ENCODE data around the gene QDPR. TPM values are rescaled to one million over a fixed set of nuclear protein-coding genes. Genes with fewer than 3 reads are reported as not detected.

The QDPR gene
- total RNA-seq, 1 experiment from 2014 or later: 15.2 TPM

DNA sequence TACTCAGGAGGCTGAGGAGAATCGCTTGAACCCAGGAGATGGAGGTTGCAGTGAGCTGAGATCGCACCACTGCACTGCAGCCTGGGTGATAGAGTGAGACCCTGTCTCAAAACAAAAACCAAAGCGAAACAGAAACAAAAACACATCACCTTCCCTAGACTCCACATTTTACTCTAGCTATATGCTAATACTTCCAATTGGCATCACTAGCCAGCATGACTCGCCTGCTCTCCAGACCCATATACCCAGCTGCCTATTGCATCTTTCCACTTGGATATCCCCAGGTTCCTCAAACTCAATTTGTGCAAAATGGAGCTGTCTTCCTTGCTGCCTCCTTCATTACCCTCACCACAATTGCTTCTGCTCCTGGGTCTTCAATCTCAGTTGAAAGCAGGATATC is 42.7 kb upstream of the QDPR start:
- in situ Hi-C loops (cut with HindIII; ENCODE audit: low pct_unique_long_range_greater_than_20kb, low sequenced_read_pairs) (no loop called here), intact Hi-C loops (cut with micrococcal nuclease; ENCODE audit: unreplicated experiment) (no loop called here)
- no peaks in the 10 kb centered on the region for H3K36me3 ChIP-seq (ENCODE audit: control insufficient read depth, insufficient read depth, low read length)
- DNase-seq (ENCODE audit: low read depth, low spot score) (no peak), ATAC-seq (no peak)
- POLR2A ChIA-PET: no interaction called here
- TF ChIP-seq SIN3A (IDR thresholded peaks at IDR 0.05; ENCODE audit: borderline replicate concordance, insufficient read depth, low read depth, low read length) (no peak), TCF7L2 (IDR thresholded peaks at IDR 0.05; ENCODE audit: low read depth, low read length) (no peak), POLR2AphosphoS5 (IDR thresholded peaks at IDR 0.05; ENCODE audit: low read depth, low read length) (no peak)
- TF ChIP-seq, protein P1, sequence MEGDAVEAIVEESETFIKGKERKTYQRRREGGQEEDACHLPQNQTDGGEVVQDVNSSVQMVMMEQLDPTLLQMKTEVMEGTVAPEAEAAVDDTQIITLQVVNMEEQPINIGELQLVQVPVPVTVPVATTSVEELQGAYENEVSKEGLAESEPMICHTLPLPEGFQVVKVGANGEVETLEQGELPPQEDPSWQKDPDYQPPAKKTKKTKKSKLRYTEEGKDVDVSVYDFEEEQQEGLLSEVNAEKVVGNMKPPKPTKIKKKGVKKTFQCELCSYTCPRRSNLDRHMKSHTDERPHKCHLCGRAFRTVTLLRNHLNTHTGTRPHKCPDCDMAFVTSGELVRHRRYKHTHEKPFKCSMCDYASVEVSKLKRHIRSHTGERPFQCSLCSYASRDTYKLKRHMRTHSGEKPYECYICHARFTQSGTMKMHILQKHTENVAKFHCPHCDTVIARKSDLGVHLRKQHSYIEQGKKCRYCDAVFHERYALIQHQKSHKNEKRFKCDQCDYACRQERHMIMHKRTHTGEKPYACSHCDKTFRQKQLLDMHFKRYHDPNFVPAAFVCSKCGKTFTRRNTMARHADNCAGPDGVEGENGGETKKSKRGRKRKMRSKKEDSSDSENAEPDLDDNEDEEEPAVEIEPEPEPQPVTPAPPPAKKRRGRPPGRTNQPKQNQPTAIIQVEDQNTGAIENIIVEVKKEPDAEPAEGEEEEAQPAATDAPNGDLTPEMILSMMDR (IDR thresholded peaks at IDR 0.05): no peak
- TF ChIP-seq, protein P2, sequence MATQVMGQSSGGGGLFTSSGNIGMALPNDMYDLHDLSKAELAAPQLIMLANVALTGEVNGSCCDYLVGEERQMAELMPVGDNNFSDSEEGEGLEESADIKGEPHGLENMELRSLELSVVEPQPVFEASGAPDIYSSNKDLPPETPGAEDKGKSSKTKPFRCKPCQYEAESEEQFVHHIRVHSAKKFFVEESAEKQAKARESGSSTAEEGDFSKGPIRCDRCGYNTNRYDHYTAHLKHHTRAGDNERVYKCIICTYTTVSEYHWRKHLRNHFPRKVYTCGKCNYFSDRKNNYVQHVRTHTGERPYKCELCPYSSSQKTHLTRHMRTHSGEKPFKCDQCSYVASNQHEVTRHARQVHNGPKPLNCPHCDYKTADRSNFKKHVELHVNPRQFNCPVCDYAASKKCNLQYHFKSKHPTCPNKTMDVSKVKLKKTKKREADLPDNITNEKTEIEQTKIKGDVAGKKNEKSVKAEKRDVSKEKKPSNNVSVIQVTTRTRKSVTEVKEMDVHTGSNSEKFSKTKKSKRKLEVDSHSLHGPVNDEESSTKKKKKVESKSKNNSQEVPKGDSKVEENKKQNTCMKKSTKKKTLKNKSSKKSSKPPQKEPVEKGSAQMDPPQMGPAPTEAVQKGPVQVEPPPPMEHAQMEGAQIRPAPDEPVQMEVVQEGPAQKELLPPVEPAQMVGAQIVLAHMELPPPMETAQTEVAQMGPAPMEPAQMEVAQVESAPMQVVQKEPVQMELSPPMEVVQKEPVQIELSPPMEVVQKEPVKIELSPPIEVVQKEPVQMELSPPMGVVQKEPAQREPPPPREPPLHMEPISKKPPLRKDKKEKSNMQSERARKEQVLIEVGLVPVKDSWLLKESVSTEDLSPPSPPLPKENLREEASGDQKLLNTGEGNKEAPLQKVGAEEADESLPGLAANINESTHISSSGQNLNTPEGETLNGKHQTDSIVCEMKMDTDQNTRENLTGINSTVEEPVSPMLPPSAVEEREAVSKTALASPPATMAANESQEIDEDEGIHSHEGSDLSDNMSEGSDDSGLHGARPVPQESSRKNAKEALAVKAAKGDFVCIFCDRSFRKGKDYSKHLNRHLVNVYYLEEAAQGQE (IDR thresholded peaks at IDR 0.05; ENCODE audit: insufficient read depth in 1 of 2, low read depth in 2 of 2, low read length in 1 of 2): no peak
- no peaks in the 10 kb centered on the region for H3K4me1 ChIP-seq (ENCODE audit: control insufficient read depth, insufficient read depth, low read length)
- no TSS peak for BruUV-seq (replicated peaks)
- no peak overlapping the region for H3K27ac ChIP-seq (ENCODE audit: low read length)
- H3K9me3 ChIP-seq (ENCODE audit: control insufficient read depth, insufficient read depth, low read depth, low read length): no peaks in the 10 kb centered on the region
- no peaks in the 10 kb centered on the region for H3K27me3 ChIP-seq (ENCODE audit: control insufficient read depth, insufficient read depth, low read length)
- H3K4me3 ChIP-seq (ENCODE audit: low read depth in 2 of 2, low read length in 2 of 2): no peak overlapping the region
- CTCF ChIA-PET: no interaction called here

DNA sequence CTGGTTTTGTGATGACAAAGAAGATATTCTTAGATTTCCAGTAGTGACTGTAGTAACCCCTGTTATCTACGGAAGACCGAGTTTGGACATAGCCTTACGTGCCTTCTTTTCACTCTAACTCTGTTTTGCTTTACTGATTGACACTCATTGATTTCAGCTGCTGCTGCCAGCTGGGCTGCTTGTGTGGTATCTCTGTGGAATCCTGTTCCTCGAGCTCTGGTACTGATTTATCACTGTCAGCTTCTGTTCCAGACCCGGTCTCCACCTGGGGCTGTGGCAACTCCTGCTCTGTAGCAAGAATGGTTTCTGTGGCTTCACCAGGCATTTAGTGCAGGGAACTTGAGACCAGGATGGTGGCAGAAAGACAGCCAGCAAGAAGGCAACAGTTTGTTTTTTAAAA is 40.5 kb upstream of the QDPR start:
- Histone ChIP-seq H3K4me1 (ENCODE audit: control insufficient read depth, insufficient read depth, low read length) (no peaks in the 10 kb centered on the region), H3K36me3 (ENCODE audit: control insufficient read depth, insufficient read depth, low read length) (no peaks in the 10 kb centered on the region), H3K27me3 (ENCODE audit: control insufficient read depth, insufficient read depth, low read length) (no peaks in the 10 kb centered on the region), H3K27ac (ENCODE audit: low read length) (no peak overlapping the region), H3K4me3 (ENCODE audit: low read depth in 2 of 2, low read length in 2 of 2) (no peak overlapping the region), H3K9me3 (ENCODE audit: control insufficient read depth, insufficient read depth, low read depth, low read length) (no peaks in the 10 kb centered on the region)
- ChIA-PET POLR2A (no interaction called here), CTCF (no interaction called here)
- intact Hi-C loops (cut with micrococcal nuclease; ENCODE audit: unreplicated experiment) (no loop called here), in situ Hi-C loops (cut with HindIII; ENCODE audit: low pct_unique_long_range_greater_than_20kb, low sequenced_read_pairs) (no loop called here)
- DNase-seq (ENCODE audit: low read depth, low spot score): no peak
- no peak for ATAC-seq
- no peak for TF ChIP-seq TCF7L2 (IDR thresholded peaks at IDR 0.05; ENCODE audit: low read depth, low read length)
- TF ChIP-seq, protein P1 (IDR thresholded peaks at IDR 0.05): no peak
- no TSS peak for BruUV-seq (replicated peaks)

DNA sequence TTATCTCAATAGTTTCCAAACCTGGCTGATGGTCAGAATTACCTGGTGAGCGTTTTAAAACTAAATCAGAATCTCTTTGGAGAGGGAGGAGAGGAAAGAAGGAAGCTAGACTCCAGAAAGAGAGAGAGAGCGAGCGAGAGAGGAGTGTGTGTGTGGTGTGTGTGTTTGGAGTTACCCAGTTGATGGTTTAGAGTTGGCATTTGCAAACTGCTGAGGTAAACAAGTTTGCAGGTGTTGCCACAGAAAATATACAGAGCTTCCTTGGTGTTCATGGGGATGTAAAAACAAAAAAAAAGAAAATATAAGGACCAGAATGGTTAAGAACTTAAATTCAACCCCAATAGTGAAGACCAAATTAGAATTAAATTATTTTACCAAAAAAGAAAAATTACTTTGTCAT is 38.7 kb upstream of the QDPR start:
- Histone ChIP-seq H3K4me1 (ENCODE audit: control insufficient read depth, insufficient read depth, low read length) (no peaks in the 10 kb centered on the region), H3K36me3 (ENCODE audit: control insufficient read depth, insufficient read depth, low read length) (no peaks in the 10 kb centered on the region), H3K27ac (ENCODE audit: low read length) (no peak overlapping the region), H3K27me3 (ENCODE audit: control insufficient read depth, insufficient read depth, low read length) (no peaks in the 10 kb centered on the region), H3K4me3 (ENCODE audit: low read depth in 2 of 2, low read length in 2 of 2) (no peak overlapping the region), H3K9me3 (ENCODE audit: control insufficient read depth, insufficient read depth, low read depth, low read length) (no peaks in the 10 kb centered on the region)
- TF ChIP-seq, protein P1 (IDR thresholded peaks at IDR 0.05): no peak
- TF ChIP-seq POLR2AphosphoS5 (IDR thresholded peaks at IDR 0.05; ENCODE audit: low read depth, low read length) (no peak), TCF7L2 (IDR thresholded peaks at IDR 0.05; ENCODE audit: low read depth, low read length) (no peak), SIN3A (IDR thresholded peaks at IDR 0.05; ENCODE audit: borderline replicate concordance, insufficient read depth, low read depth, low read length) (no peak)
- TF ChIP-seq, protein P2 (IDR thresholded peaks at IDR 0.05; ENCODE audit: insufficient read depth in 1 of 2, low read depth in 2 of 2, low read length in 1 of 2): no peak
- BruUV-seq (replicated peaks): no TSS peak
- ATAC-seq: no peak
- CTCF ChIA-PET: no interaction called here
- in situ Hi-C loops (cut with HindIII; ENCODE audit: low pct_unique_long_range_greater_than_20kb, low sequenced_read_pairs) (no loop called here), intact Hi-C loops (cut with micrococcal nuclease; ENCODE audit: unreplicated experiment) (no loop called here)
- POLR2A ChIA-PET: no interaction called here
- DNase-seq (ENCODE audit: low read depth, low spot score): no peak

All from Panc1 (cell line).